Measurements from ENCODE around the gene MKRN2. TPM values are rescaled to one million over a fixed set of nuclear protein-coding genes. Genes with fewer than 3 reads are reported as not detected.

Gene MKRN2
- total RNA-seq, 2 experiments from 2014 or later: 21.9 to 25.7 TPM

GRCh38 chr3:12590096-12590495 is 33.2 kb downstream of the MKRN2 start:
- no peaks in the 10 kb centered on the region; the same call in 1 of the 2 replicates for H4K20me1 ChIP-seq (ENCODE audit: insufficient read depth, low read length)
- TF ChIP-seq CTCF (conservative IDR thresholded peaks at IDR 0.05; ENCODE audit: low read length) (no peak), EZH2phosphoT487 (IDR thresholded peaks at IDR 0.05; ENCODE audit: borderline replicate concordance, low read depth, low read length) (no peak)
- no peaks in the 10 kb centered on the region for H3K4me1 ChIP-seq (ENCODE audit: insufficient read depth, low read length, poor library complexity, severe bottlenecking)
- H3K36me3 ChIP-seq (ENCODE audit: insufficient read depth, low read length): peaks cover 89% of the 10 kb centered on the region
- ChIA-PET POLR2A (interaction anchor here (0.7 kb wide), 1 partner anchor 70 kb away, joined by 6 read pairs; no protein-coding TSS in a partner anchor), CTCF (ENCODE audit: unreplicated experiment) (no interaction called here)
- no TSS peak for BruUV-seq (replicated peaks)
- no peak for DNase-seq (ENCODE audit: low spot score)
- no peak overlapping the region for H2AFZ ChIP-seq (ENCODE audit: low read length)
- H3K9me3 ChIP-seq (ENCODE audit: low read length): no peaks in the 10 kb centered on the region
- no peaks in the 10 kb centered on the region for H3K79me2 ChIP-seq (ENCODE audit: insufficient read depth, low read depth, low read length)
- H3K27ac ChIP-seq (ENCODE audit: low read depth, low read length, poor library complexity, severe bottlenecking): no peak overlapping the region
- no peak overlapping the region for H3K4me2 ChIP-seq (ENCODE audit: low read length)
- H3K4me3 ChIP-seq (ENCODE audit: low read depth, low read length, poor library complexity, severe bottlenecking): no peak overlapping the region
- intact Hi-C loops (cut with micrococcal nuclease; ENCODE audit: unreplicated experiment): no loop called here
- no peaks in the 10 kb centered on the region for H3K9me2 ChIP-seq (ENCODE audit: insufficient read depth, low read length)

DNA sequence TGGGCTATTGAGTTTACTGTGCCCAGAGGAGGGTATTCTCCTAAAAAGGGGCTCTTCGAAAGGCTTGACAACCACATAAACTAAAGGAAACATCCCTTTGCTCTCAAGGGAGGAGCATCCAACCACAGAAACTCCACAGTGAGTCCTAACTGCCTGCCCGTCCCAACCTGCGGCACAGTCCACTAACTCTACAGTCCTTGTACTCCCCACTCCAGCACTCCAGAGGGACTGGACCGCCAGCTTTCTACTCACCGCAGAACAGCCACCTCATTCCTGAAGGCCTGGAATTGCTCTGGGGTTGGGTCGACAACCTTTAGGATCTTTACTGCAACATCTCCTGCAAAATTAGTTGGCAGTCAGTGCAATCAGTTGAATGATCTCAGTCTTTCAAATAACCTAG is 34.6 kb downstream of the MKRN2 start:
- no peaks in the 10 kb centered on the region; the same call in 1 of the 2 replicates for H4K20me1 ChIP-seq (ENCODE audit: insufficient read depth, low read length)
- no peak overlapping the region for H2AFZ ChIP-seq (ENCODE audit: low read length)
- no peak for TF ChIP-seq CTCF (conservative IDR thresholded peaks at IDR 0.05; ENCODE audit: low read length)
- no peak for TF ChIP-seq EZH2phosphoT487 (IDR thresholded peaks at IDR 0.05; ENCODE audit: borderline replicate concordance, low read depth, low read length)
- ChIA-PET CTCF (ENCODE audit: unreplicated experiment) (no interaction called here), POLR2A (no interaction called here)
- H3K27ac ChIP-seq (ENCODE audit: low read depth, low read length, poor library complexity, severe bottlenecking): no peak overlapping the region
- H3K9me3 ChIP-seq (ENCODE audit: low read length): no peaks in the 10 kb centered on the region
- no peak for DNase-seq (ENCODE audit: low spot score)
- no peaks in the 10 kb centered on the region for H3K4me1 ChIP-seq (ENCODE audit: insufficient read depth, low read length, poor library complexity, severe bottlenecking)
- no TSS peak for BruUV-seq (replicated peaks)
- no peaks in the 10 kb centered on the region for H3K9me2 ChIP-seq (ENCODE audit: insufficient read depth, low read length)
- intact Hi-C loops (cut with micrococcal nuclease; ENCODE audit: unreplicated experiment): no loop called here
- no peak overlapping the region for H3K4me3 ChIP-seq (ENCODE audit: low read depth, low read length, poor library complexity, severe bottlenecking)
- H3K79me2 ChIP-seq (ENCODE audit: insufficient read depth, low read depth, low read length): no peaks in the 10 kb centered on the region
- H3K4me2 ChIP-seq (ENCODE audit: low read length): no peak overlapping the region
- peaks cover 88% of the 10 kb centered on the region for H3K36me3 ChIP-seq (ENCODE audit: insufficient read depth, low read length)

DNA sequence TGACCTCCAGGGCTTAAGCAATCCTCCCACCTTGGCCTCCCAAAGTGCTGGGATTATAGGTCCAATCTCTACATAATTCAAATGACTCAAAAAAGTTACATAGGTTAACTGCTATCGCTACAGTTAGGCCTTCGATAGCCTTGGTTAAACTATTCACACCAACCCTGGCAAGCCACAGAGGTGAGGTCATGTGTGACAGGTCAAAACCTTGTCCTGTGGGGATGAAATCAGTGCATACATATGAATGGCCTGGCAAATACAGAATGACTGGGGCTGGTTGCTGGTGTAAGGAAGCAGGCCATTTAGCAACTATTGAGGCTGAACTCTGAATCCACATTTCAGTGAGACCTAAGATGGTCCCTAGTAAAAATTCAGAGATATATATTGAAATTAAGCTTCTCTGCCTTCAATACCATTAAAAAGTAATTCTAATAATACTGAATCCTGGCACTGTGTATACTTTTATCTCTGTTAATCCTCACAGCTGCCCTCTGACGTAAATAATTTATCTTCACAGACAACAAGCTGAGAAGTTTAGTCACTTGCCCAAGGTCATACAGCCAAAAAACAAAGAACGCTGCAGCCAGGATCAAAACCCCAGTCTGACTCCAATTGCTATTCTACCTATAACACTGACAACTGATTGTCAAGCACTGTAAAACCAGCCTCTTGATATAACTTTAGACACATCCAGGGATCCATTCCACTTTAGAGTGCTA is 35.3 kb downstream of the MKRN2 start:
- H4K20me1 ChIP-seq (ENCODE audit: insufficient read depth, low read length): no peaks in the 10 kb centered on the region; the same call in 1 of the 2 replicates
- TF ChIP-seq EZH2phosphoT487 (IDR thresholded peaks at IDR 0.05; ENCODE audit: borderline replicate concordance, low read depth, low read length) (no peak), CTCF (conservative IDR thresholded peaks at IDR 0.05; ENCODE audit: low read length) (no peak)
- BruUV-seq (replicated peaks): no TSS peak
- DNase-seq (ENCODE audit: low spot score): no peak
- H3K4me2 ChIP-seq (ENCODE audit: low read length): no peak overlapping the region
- no peak overlapping the region for H3K4me3 ChIP-seq (ENCODE audit: low read depth, low read length, poor library complexity, severe bottlenecking)
- H3K79me2 ChIP-seq (ENCODE audit: insufficient read depth, low read depth, low read length): no peaks in the 10 kb centered on the region
- no peaks in the 10 kb centered on the region for H3K9me2 ChIP-seq (ENCODE audit: insufficient read depth, low read length)
- H2AFZ ChIP-seq (ENCODE audit: low read length): no peak overlapping the region
- intact Hi-C loops (cut with micrococcal nuclease; ENCODE audit: unreplicated experiment): no loop called here
- no peaks in the 10 kb centered on the region for H3K9me3 ChIP-seq (ENCODE audit: low read length)
- ChIA-PET CTCF (ENCODE audit: unreplicated experiment) (no interaction called here), POLR2A (interaction anchor here (1.1 kb wide), 1 partner anchor 14 kb away, joined by 6 read pairs; no protein-coding TSS in a partner anchor)
- H3K4me1 ChIP-seq (ENCODE audit: insufficient read depth, low read length, poor library complexity, severe bottlenecking): no peaks in the 10 kb centered on the region
- H3K27ac ChIP-seq (ENCODE audit: low read depth, low read length, poor library complexity, severe bottlenecking): no peak overlapping the region
- H3K36me3 ChIP-seq (ENCODE audit: insufficient read depth, low read length): peaks cover 88% of the 10 kb centered on the region
